Activated CD4-positive, alpha-beta T cell treated with anti-CD3 and anti-CD28 coated beads for 24 hours (primary cell): ENCODE data around the gene SLC26A6.

ENCODE experiments used
- DNase-seq, 2 donors: peaks; one replicate each; pipeline ENCODE4 v3.0.0-alpha.2; 2020; ENCODE audit warnings: low read depth in 2 of 2

The SLC26A6 gene

GRCh38 chr3:48660800-48661400 lies 25.6 kb upstream of the SLC26A6 start:
- DNase-seq: no peak

- no peak for DNase-seq
These were observed 21.6 kb upstream of the SLC26A6 start for GRCh38 chr3:48656841-48657281.

GRCh38 chr3:48656061-48656840 lies 21.0 kb upstream of the SLC26A6 start:
- DNase-seq: peak; percentile 71 to 79

DNA sequence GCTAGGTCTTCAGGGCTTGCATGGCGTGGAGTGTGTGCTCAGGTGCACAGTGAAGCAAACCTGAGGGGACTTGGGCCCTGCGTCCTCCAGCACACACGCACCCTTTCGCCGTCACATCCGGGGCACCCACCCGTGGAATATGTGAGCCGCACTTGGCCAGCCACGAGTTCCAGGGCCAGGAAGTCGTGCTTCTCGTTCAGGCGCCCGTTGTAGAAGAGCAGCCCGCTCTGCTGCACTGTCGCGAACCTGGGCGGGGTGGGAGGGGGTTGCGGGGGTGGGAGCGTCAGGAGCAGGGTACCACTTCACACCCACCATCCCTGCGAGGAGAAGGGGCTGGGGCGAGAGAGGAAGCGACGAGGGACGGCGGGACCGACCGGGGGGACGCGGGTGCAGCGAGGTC lies 20.3 kb upstream of the SLC26A6 start:
- DNase-seq: peak in 1 of 2 donors; percentile 33

GRCh38 chr3:48655063-48655462 lies 19.8 kb upstream of the SLC26A6 start:
- DNase-seq: no peak

DNA sequence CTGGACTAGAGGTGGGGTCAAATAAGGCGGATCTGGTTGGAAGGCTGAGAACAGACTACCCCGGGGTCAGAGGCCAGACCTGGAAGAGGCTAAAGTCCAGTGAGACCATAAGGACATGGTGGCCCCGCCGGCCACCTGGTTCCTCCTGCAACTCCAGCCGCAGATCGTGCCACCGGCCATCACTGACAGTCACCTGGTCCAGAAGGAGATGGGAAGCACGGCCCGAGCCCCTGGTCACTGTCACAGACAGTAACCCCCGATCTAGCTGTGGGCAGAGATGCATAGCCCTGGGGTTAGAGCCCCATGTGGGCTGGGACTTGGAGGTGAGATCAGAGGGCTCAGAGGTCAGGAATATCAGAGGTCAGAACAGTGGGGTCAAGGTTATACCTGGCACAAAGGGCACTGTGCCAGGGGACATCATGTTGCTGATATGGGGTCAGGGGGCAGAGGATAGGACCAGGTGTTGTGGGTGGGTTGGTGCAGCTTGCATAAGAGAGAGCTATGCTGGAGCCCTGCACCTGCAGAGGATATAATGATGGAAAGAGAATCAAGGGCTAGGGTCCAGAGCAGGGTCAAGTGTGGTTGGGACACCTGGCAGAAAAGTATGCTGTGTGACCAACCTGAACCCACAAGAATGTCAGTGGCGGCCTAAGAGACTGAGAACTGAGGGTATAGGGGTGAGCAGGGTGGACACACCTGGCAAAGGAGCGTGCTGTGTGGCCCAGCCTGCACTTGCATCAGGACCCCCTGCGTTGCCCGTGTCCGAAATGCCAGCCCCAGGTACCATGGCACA lies 17.9 kb upstream of the SLC26A6 start:
- no peak for DNase-seq

DNA sequence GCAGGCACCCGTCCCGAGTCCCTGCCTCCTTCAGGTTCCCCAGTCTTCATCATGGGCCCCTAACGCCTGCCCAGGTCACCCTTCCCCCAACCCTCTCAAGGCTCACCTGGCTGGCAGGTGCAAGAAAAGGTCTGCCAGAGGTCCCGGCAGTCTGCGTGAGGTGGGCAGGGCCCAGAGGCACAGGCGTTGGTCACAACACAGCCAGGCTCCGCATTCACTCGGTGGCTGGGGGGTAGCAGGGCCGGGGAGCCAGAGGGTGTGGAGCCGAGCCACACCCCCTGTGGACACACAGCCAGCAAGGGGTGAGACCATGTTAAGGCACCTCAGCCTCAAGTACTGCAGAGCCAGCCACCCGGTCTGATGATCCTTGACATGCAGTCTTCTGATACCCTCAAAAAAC lies 16.5 kb upstream of the SLC26A6 start:
- DNase-seq: no peak

DNA sequence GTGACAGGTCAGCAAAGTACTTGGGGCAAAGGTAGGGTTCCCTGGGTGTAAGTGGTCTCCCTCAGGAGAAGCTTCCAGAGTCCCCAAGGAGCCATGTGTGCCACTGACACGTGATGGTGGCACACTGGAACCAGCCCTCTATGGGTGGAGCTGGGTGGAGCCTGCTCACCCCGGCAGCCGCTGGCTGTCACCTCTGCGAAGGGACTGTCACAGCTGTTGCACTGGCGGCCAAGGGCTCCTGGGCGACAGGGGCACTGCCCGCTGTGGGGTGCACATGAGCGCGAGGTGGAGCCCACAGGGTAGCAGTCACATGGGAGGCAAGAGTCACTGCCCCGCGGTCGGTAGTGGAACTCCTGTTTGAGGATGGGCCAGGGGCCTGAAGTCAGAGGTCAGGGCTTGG lies 15.5 kb upstream of the SLC26A6 start:
- DNase-seq: no peak

GRCh38 chr3:48648188-48648850 lies 13.1 kb upstream of the SLC26A6 start:
- DNase-seq: no peak

GRCh38 chr3:48647714-48648113 lies 12.5 kb upstream of the SLC26A6 start:
- no peak for DNase-seq

DNA sequence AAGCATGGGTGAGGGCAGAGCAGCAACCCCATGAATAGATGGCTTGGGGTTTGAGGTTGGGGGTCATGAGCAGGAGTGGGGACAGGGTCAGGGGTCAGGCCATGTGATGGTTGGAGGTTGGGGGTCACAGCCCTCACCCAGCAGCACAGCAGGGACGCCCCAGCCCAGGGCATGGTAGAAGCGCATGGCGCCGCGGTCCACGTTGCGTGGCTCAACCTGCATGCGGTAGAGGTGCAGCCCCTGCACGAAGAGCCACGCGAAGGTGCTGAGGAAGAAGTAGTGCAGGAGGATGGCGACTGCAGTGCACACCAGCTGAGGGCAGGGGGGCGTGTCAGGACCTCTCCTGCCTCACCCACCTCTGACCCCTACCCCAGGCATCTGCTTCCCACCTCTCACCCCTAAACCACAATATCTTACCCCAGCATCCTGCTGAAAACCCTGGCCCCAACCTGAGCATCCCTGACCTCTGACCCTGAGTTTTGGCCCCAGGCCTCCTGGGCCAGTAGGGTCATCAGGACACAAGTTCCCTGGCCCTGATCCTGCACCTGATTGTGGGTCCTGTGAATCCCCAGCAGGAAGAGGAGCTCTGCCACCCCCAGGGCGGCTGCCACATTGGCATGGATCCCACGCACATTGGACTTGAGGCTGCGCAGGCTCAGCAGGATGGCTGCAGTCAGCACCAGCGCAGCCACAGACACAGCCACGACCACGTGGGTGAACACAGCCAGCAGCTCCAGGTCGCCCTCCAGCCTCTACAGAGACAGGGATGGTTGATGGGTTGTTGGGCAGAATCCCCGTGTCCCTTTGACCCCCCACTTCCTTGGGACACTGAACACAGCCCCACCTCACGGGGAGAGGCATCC lies 9.9 kb upstream of the SLC26A6 start:
- no peak for DNase-seq

DNA sequence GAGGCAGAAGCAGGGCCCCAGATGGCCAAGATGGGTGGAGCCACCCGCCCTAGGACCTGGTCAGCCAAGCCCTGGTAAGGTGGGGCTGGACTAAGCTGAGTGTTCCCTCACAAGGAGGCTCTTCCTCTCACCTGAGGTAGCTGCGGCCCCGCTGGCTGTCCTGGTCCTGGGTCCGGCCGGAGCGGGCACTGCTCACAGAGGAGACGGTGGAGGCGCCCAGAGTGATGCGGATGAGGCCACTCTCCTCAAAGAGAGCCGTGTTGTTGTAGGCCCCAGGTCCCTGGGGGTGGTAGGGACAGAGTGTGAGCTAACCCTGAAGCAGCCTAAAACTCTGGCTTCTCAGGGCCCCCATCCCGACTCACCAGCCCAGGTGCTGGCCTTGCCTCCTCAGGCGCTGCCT lies 7.3 kb upstream of the SLC26A6 start:
- no peak for DNase-seq

- no peak for DNase-seq
These were observed 6.1 kb upstream of the SLC26A6 start for GRCh38 chr3:48641396-48641795.

DNA sequence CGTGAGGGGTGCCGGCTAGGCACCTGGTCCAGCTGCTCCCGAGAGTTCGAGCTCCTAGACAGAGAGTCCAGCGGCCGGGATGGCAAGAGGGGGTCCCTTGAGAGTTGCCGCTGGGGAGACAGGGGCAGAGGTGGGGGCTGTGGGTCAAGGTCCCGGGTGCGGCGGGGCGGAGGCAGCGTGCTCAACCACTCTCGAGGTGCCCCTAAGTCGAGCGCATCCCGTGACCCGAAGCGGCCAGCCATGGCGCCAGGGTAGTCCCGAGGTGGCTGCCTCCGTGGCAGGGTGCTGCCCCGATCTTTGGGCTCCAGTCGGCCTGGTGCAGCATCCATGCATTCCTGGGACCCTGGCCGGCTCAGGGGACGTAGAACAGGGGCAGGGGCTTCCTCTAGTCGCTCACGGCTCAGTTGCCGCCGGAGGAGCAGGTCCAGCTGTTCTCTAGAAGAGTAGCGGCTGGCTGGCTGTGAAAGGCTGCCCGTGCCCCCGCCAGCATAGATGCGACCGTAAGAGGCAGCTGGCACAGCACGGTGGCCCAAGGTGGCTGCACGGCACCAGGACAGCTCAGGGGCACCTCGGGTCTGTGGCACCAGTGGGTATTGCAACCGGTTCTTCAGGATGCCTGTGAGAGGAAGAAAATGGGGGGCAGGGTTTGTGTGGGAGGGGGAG lies 4.8 kb upstream of the SLC26A6 start:
- DNase-seq: no peak

GRCh38 chr3:48637305-48637704 lies 2.0 kb upstream of the SLC26A6 start:
- no peak for DNase-seq

GRCh38 chr3:48636149-48636655 lies 941 bp upstream of the SLC26A6 start:
- DNase-seq: no peak

- peak; percentile 23 to 55 for DNase-seq
These were observed 520 bp downstream of the SLC26A6 start for GRCh38 chr3:48634661-48635221.

- no peak for DNase-seq
These were observed 1.5 kb downstream of the SLC26A6 start for GRCh38 chr3:48633743-48634142.

GRCh38 chr3:48633256-48633655 lies 2.0 kb downstream of the SLC26A6 start:
- no peak for DNase-seq
